ENCODE measurements around the gene BCL3.

DNA sequence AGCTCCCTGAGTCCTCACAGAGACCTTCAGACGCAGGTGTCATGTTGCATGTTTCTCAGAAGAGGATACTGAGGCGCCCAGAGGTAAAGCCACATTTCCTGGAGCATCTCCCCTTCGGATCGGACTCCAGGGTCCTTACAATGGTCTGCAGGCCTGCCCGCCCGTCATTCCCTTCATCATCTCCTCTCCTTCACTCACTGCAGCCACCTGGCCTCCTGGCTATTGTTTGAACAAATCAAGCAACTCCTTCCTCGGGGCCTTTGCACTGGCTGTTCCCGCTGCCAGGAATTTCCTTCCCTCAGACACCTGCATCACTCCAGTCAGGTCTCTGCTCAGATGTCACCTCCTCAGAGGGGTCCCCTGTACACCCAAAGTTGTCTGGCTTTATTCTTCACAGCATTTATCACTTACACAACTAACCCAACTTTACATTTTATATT, 29.2 kb upstream of the BCL3 start:
- TF ChIP-seq, protein P1, sequence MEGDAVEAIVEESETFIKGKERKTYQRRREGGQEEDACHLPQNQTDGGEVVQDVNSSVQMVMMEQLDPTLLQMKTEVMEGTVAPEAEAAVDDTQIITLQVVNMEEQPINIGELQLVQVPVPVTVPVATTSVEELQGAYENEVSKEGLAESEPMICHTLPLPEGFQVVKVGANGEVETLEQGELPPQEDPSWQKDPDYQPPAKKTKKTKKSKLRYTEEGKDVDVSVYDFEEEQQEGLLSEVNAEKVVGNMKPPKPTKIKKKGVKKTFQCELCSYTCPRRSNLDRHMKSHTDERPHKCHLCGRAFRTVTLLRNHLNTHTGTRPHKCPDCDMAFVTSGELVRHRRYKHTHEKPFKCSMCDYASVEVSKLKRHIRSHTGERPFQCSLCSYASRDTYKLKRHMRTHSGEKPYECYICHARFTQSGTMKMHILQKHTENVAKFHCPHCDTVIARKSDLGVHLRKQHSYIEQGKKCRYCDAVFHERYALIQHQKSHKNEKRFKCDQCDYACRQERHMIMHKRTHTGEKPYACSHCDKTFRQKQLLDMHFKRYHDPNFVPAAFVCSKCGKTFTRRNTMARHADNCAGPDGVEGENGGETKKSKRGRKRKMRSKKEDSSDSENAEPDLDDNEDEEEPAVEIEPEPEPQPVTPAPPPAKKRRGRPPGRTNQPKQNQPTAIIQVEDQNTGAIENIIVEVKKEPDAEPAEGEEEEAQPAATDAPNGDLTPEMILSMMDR (IDR thresholded peaks at IDR 0.05) = no peak
- no peak for TF ChIP-seq POLR2A (IDR thresholded peaks at IDR 0.05)
